UCSD-AML1 (cell line): ENCODE measurements around the gene CFAP97D2.
"Not testable (repeated sequence)": the region's sequence is repeated elsewhere in the genome, so short reads cannot be mapped to it uniquely, and the experiment has no call there.

Experiments used
- DNase-seq: peaks from one replicate; lab custom pipeline; 2025; ENCODE audit not compliant: unreplicated experiment; lab: John Stamatoyannopoulos, UW

The CFAP97D2 gene

DNA sequence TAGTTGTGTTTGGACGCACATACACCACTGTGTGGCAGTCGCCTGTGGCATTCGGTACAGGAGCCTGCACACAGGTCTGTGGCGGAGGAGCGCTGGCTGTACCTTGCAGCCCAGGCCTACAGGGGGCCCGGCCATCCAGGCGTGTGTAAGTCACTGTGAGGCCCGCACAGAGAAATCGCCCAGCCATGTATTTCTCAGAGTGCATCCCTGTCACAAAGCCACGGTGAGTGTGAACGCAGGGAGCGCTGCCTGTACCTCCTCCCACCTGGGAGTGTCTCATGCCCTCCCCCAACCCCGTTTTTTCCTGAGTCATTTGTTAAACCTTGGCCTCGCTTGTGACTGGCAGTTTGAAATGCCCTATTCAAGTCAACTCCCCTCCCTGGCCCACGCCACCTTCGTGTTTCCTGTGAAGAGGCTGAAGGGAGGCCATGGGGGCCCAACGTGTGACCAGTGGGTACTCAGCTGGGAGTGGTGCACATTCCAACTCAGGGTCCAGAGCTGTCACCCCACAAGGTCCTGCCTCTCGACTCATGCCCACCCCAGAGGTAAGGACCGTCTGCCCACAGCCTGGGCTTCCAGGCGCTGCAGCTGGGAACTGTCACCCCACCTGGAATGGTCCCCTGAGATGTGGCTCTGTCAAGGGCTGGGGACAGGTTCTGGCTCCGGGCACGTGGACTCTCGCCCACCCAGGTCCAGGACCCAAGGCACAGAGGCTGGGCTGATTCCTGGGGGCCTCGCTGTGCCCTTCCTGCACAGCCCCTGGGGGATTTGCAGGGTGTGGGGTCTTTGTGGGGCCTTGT lies 35.1 kb upstream of the CFAP97D2 start:
- no peak for DNase-seq

GRCh38 chr13:114144606-114145244 lies 34.3 kb upstream of the CFAP97D2 start:
- DNase-seq: no peak

DNA sequence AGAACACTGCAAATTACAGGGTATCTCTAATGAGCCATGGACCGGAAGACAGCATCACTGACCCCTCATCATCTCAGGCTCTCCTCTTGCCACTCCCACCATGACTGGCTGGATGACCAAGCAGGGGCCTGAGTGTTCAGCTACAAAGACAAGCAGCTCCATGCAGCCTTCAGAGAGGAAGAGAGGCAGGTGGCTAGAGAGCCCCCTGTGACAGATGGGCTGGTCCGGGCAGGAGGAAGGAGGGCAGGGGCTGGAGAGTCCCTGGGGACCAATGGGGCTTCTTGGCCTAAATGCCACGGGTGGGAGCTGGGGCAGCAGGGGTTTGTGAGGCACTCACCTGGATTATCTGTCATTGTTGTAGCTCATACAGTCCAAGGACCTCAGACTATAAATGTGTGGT lies 33.8 kb upstream of the CFAP97D2 start:
- DNase-seq: no peak

DNA sequence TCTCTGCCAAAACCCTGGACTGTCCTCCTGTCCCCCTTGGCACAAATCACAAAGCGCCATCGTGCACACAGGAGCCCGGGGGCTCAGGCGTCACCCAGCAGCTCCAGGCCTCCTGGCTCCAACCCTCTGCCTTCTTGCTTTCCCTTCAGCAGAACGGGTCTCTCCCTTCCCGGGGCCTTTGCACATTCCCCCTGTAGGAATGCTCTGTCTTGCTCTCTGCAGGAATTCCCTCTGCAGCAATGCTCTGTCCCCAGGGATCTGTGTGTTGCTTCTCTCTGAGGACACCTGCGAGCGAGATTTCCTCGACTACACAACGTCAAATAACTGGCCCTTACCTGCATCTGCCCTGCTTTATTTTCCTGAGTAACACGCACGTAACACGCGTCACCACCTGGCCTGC lies 33.3 kb upstream of the CFAP97D2 start:
- no peak for DNase-seq

GRCh38 chr13:114146173-114146572 lies 32.9 kb upstream of the CFAP97D2 start:
- DNase-seq: no peak

DNA sequence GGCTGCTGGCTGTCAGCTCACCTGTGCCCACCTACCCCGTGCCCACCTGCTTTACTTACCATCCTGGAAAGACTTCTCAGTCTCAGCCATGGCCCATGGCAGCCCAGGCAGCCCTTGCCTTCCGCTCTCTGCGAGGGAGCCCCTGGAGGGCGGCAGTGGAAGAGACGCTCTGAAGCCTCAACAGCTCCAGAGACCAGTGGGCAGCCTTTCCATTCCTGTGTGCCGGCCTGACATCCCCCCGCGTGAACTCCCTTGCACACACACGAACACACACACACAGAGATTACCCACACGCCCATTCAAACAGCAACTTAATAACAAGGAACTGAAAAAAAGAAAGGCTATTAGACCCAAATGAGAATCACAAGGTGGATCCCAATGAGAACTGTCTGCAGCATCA lies 32.4 kb upstream of the CFAP97D2 start:
- DNase-seq: peak; percentile 49

GRCh38 chr13:114147803-114148520 lies 31.1 kb upstream of the CFAP97D2 start:
- DNase-seq: no peak

DNA sequence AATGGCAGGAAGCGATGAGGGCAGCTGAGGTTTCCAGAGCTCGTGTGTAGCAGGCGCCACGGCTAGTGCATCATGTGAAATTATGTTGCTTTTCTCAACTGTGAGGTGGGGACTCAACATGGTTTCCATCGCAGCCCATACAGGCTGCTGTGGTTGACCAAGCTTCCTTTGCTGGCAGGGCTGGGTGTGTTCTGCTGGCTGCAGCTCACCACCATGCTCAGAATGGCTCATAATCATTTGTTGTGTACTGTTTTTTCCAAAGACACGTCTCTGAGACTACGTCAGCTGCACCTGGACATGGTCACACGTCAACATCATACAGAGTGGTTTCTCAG lies 30.6 kb upstream of the CFAP97D2 start:
- peak; percentile 79 for DNase-seq

GRCh38 chr13:114148886-114149285 lies 30.2 kb upstream of the CFAP97D2 start:
- not testable (repeated sequence) for DNase-seq

DNA sequence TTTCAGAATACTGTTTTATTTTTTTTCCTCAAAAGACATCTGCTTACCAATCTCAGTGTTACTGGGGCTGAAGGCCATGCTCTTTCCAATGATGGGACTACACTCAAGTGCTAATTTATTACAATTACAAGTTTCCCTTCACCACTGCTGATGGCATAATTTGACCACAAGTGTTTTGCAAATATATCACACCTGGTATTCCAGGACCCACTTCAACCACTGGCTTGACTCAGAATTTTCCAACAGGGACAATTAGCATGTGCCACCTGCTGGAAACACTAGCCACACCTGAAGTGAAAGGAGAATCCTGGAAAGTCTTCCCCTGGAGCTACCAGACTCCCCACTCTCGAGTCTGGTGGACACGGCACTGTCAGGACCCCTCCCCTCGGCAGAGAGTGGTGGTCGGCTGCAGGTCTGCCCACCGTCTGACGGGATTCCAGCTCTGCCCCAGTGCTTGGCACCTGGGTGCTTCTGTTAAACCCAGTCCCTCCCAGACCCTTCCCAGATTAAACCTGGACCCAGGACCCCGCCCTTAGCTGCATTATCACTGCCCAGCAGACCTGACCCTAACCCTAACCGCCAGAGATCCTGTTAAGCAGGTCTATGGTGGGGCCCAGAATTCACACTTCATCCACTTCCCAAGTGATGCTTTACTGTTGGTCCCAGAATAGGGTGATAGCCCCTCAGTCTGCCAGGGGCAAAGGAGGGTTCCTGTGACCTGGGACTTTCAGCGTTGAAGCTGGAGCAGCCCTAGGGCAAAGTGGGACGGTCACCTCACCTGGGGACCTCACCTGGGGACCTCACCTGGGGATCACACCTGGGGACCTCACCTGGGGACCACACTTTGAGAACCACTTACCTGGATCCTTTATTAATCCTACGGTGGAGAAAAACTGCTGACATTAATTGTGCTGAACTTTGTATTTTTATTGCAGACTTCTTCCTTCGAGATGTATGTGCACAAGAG lies 29.0 kb upstream of the CFAP97D2 start:
- DNase-seq: no peak

DNA sequence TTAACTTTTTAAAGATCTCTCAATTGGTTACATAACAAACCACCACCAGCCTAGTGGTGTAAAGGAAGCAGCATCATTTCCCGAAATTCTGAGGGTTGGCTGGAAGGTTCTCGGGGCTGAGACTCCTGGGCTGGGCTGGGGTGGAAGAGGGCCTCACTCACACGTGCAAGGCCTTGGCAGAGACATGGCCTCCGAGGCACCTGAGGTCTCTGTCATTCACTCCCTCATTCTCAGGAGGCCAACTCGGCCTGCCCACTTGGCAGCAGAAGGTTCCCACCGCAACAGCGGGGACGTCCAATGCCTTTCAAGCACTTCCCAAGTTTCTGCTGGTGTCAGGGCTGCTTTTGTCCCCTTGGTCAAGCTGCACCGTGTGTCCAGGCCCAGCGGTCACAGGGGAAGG lies 28.0 kb upstream of the CFAP97D2 start:
- peak; percentile 42 for DNase-seq

DNA sequence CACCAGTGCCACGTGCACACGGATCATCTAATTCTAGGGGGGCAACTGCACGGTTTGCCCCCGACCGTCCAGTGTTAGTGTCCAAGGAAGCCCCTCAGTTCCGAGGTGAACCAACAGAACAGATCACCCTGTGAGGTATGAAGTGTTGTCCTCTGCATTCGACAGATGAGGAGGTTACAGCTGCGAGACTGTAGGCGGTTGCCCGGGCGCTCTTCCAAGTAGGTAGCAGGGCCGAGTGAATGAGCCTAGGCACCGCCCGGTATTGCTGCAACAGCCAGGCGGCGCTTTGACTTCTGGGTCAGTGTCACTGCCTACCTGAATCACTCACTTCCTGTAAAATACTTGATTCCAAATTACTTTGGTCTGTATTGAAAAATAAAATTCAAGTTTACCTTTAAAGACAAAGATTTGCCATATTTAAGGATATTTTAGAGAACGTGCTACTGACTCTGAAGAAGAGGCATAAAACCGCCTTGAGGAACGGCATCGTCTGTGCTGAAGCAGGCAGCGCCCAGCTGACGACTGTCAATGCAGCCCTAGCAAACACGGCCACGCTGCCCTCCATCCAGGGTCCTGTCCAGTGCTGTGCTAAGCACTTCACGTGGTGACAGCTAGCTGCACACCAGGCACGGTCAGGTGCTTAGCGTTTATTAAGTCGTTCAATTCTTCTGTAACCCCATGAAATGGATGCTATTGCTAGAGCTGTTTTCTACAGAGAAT lies 27.3 kb upstream of the CFAP97D2 start:
- no peak for DNase-seq

GRCh38 chr13:114152285-114152645 lies 26.8 kb upstream of the CFAP97D2 start:
- DNase-seq: no peak

DNA sequence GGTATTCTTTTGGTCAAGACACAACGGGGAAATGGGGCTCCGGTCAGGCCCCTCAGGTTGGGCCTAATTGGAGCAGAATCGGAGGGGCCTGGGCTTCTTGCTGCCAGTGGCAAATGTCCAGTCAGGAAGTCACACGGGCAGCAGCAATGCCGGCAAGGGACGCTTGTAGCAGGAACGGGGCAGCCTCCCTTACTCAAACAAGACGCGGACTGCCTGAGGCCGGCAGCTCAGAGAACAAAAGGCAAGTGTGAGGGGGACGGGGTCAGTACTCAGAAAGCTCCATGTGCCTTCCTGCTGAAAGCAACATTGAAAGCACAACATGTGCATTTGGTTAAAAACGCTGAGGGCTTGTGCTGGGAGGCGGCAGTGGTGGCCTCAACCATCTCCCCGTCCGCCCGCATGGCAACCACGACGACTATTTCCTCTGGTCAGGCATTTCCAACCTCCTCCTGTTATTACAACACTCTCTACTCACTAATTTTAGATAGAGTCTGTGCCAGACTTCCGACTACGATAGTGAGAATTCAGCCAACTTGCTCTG lies 26.2 kb upstream of the CFAP97D2 start:
- peak; percentile 74 for DNase-seq

DNA sequence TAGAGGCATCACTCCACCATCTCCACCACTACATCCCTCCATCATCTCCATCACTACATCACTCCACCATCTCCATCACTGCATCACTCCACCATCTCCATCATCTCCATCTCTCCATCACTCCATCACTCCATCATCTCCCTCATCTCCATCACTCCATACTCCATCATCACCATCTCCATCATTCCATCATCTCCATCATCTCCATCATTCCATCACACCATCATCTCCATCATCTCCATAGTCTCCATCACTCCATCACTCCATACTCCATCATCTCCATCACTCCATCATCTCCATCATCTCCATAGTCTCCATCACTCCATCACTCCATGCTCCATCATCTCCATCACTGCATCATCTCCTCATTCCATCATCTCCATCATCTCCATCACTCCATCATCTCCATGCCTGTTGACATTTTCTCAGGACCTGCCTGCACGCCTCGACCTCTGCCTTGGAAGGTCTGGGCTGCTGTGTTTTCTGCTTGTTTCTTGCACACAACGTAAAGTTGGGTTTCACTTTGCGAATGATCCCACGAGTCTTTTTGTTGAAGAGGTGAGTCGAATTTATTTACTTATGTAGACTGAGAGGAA lies 25.5 kb upstream of the CFAP97D2 start:
- no peak for DNase-seq

GRCh38 chr13:114154476-114154875 lies 24.6 kb upstream of the CFAP97D2 start:
- no peak for DNase-seq

- no peak for DNase-seq
Measured at GRCh38 chr13:114155320-114155719, 23.7 kb upstream of the CFAP97D2 start.

DNA sequence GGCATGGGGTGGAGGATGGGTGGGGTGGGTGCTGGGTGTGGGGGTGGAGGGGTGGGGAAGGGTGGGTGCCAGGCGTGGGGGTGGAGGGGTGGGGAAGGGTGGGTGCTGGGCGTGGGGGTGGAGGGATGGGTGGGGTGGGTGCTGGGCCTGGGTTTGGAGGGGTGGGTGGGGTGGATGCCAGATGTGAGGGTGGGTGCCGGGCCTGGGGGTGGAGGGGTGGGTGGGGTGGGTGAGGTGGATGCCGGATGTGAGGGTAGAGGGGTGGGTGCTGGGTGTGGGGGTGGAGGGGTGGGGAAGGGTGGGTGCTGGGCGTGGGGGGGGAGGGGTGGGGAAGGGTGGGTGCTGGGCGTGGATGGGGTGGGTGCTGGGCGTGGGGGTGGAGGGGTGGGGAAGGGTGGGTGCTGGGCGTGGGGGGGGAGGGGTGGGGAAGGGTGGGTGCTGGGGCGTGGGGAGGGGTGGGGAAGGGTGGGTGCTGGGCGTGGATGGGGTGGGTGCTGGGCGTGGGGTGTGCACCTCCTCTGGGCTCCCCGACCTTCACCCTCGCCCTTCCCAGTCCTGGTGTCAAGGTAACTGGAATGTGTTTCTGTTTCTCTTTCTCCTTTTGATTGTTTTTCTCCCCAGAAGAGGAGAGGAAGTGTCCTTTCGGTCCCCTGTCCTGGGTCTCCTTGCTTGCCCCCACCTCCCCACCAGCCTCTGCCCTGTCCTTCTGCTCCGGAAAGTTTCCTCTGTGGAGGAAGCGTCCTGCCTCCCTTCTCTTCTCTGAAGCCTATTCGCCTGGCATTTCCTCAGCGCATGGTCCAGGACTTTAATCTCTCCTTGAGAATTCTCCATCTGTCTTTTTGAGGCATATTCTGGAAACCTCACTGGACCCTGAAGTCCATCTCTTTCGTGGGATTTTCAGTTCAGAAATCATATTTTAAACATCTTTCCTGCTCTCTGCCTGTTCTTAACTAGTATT lies 22.9 kb upstream of the CFAP97D2 start:
- no peak for DNase-seq
